Thyroid gland (tissue), 4 donors: ENCODE data around the gene MAP2K2. TPM values are rescaled to one million over a fixed set of nuclear protein-coding genes. Genes with fewer than 3 reads are reported as not detected.
"Not testable (repeated sequence)": the region's sequence is repeated elsewhere in the genome, so short reads cannot be mapped to it uniquely, and the experiment has no call there.

ENCODE experiments used
- DNase-seq, 2 donors: peaks; one replicate each; pipeline ENCODE4 v3.0.0-alpha.2; 2019
- H3K27ac ChIP-seq, 3 donors: fragments of 200-600 bp; sonication (generic); 1 replicate in 2 of 3; 2 replicates in 1 of 3; pipeline ENCODE4 v1.5.1; 2016 to 2019; ENCODE audit warnings: mild to moderate bottlenecking in 1 of 3, moderate library complexity in 1 of 3
- H3K27me3 ChIP-seq: fragments of 200-600 bp; sonication (generic); one replicate; pipeline ENCODE4 v1.5.1; 2019
- H3K36me3 ChIP-seq, 2 donors: fragments of 200-600 bp; sonication (generic); one replicate each; pipeline ENCODE4 v1.5.1; 2016 to 2019
- H3K4me1 ChIP-seq, 2 donors: fragments of 200-600 bp; sonication (generic); one replicate each; pipeline ENCODE4 v1.5.1; 2017 to 2019
- H3K4me3 ChIP-seq, 3 donors: fragments of 200-600 bp; sonication (generic); replicated peaks in 1 of 3; 1 replicate in 2 of 3; 2 replicates in 1 of 3; pipeline ENCODE4 v1.5.1; 2016; ENCODE audit warnings: mild to moderate bottlenecking in 1 of 3
- H3K9me3 ChIP-seq: fragments of 200-600 bp; sonication (generic); one replicate; pipeline ENCODE4 v1.5.1; 2017
- POLR2A ChIP-seq, 2 donors: fragments of 450-650 bp; IDR thresholded peaks; one replicate each; pipeline ENCODE4 v1.6.1; 2017; ENCODE audit warnings: antibody characterized with exemption in 2 of 2, mild to moderate bottlenecking in 2 of 2, moderate library complexity in 1 of 2
- WGBS, 2 donors: methylation state at CpG; one replicate each; pipeline ENCODE4 v1.1.5; 2017; 5-methylcytosine and 5-hydroxymethylcytosine counted together
- intact Hi-C: fragments of 100-400 bp; cut with DNase I; formaldehyde crosslinking; loops from one replicate; pipeline ENCODE4 v1.15.1; 2023
- total RNA-seq, 4 donors: library from RNA; depleted of rRNA; stranded (reverse); fragments of >200 nt; gene quantifications; one replicate each; pipeline ENCODE4 v1.2.3, GENCODE V29; 2016
- TF ChIP-seq, protein P1 (sequence below), 6 experiments: fragments of 200-600 bp in 3 of 6; fragments of 450-650 bp in 3 of 6; sonication (generic) in 3 of 6; IDR thresholded peaks; one replicate each; pipeline ENCODE4 v1.5.1; 2016 to 2019; ENCODE audit warnings: antibody characterized with exemption in 6 of 6, mild to moderate bottlenecking in 2 of 6, inconsistent platforms in 1 of 6, moderate library complexity in 1 of 6

MAP2K2 gene
- total RNA-seq, 4 donors from 2014 or later: 59.4 to 95.3 (median 81.8) TPM

DNA sequence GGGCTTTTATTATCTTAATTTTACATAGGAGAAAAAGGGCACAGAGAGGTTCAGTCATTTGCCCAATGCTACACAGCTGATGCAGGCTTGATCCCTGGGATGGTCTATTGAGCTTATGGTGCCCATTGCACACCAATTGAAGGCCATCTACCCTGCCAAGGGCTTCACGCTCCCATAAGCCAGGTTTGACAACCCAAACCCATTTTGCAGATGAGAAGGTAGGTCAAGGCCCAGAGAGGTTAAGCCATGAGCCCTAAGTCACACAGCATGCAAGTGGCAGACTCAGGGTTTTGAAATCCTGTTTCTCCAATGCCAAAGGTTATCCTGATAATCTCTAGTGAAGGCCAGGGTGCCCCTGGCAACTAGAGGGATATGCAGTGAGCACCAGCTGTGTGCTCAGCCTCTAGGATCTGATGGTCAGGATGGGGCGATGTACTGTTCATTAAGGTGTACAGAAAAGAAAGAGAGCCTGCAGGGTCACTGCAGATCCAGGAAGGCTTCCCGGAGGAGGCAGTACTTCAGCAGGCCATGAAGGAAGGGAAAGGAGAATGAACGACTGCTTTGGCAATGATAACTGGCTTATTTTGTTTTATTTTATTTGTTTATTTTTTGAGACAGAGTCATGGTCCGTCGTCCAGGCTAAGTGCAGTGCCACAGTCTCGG, 37.6 kb upstream of the MAP2K2 start:
- no peaks in the 10 kb centered on the region for H3K36me3 ChIP-seq
- no peaks in the 10 kb centered on the region for H3K4me1 ChIP-seq
- no peak overlapping the region for H3K4me3 ChIP-seq
- H3K9me3 ChIP-seq: no peaks in the 10 kb centered on the region
- intact Hi-C loops: no loop called here
- no peaks in the 10 kb centered on the region for H3K27me3 ChIP-seq
- no peak for DNase-seq
- WGBS, 2 donors: 66 to 67% methylated on average over 7 of the region's 7 CpGs
- TF ChIP-seq POLR2A (IDR thresholded peaks at IDR 0.05): no peak
- TF ChIP-seq, protein P1, sequence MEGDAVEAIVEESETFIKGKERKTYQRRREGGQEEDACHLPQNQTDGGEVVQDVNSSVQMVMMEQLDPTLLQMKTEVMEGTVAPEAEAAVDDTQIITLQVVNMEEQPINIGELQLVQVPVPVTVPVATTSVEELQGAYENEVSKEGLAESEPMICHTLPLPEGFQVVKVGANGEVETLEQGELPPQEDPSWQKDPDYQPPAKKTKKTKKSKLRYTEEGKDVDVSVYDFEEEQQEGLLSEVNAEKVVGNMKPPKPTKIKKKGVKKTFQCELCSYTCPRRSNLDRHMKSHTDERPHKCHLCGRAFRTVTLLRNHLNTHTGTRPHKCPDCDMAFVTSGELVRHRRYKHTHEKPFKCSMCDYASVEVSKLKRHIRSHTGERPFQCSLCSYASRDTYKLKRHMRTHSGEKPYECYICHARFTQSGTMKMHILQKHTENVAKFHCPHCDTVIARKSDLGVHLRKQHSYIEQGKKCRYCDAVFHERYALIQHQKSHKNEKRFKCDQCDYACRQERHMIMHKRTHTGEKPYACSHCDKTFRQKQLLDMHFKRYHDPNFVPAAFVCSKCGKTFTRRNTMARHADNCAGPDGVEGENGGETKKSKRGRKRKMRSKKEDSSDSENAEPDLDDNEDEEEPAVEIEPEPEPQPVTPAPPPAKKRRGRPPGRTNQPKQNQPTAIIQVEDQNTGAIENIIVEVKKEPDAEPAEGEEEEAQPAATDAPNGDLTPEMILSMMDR (IDR thresholded peaks at IDR 0.05): no peak
- no peak overlapping the region for H3K27ac ChIP-seq

GRCh38 chr19:4157971-4158370, 34.0 kb upstream of the MAP2K2 start:
- H3K27ac ChIP-seq, intact Hi-C loops, H3K9me3 ChIP-seq, DNase-seq, H3K4me3 ChIP-seq, H3K36me3 ChIP-seq, H3K4me1 ChIP-seq, H3K27me3 ChIP-seq: not testable (repeated sequence)
- WGBS, 2 donors: 82 to 100% methylated on average over 3 to 8 of the region's 8 CpGs

- 77 to 90% methylated on average over 4 to 5 of the region's 6 CpGs for WGBS, 2 donors
Measured at GRCh38 chr19:4157164-4157563, 33.2 kb upstream of the MAP2K2 start.

DNA sequence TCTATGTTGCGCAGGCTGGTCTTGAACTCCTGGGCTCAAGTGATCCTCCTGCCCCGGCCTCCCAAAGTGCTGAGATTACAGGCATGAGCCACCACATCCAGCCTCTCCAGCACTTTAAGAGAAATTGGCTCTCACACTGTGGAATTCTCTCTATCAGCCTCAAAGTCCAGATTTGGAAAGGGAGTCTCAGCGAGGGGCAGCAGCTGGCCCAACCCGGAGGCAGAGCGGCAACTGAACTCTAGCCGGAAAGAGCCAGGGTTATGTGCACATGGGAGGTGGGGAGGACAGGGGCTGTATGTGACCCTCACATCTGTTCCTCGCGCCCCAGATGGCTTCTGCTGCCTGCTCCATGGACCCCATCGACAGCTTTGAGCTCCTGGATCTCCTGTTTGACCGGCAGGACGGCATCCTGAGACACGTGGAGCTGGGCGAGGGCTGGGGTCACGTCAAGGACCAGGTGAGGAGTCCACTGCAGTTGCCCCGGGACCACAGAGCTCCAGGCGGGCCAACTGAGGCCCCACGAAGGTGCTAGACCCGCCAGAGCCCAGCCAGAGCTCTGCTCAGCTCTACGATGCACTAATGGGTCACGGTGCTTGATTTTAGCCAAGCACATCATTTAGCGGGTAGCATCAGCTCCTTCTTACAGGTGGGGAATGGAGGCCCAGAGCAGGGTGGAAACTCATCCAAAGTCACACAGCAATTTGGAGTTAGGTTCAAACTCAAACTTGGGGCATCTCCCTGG, 30.8 kb upstream of the MAP2K2 start:
- 71 to 72% methylated on average over 19 to 21 of the region's 21 CpGs for WGBS, 2 donors
- Histone ChIP-seq H3K36me3 (no peaks in the 10 kb centered on the region), H3K4me1 (peaks cover 0 to 3% of the 10 kb centered on the region in 2 donors), H3K4me3 (no peak overlapping the region), H3K27me3 (no peaks in the 10 kb centered on the region), H3K9me3 (no peaks in the 10 kb centered on the region), H3K27ac (no peak overlapping the region)
- no peak for TF ChIP-seq POLR2A (IDR thresholded peaks at IDR 0.05)
- intact Hi-C loops: no loop called here
- no peak for DNase-seq

More at GRCh38 chr19:4157164-4157563, 33.2 kb upstream of the MAP2K2 start:
- DNase-seq: no peak
- no peaks in the 10 kb centered on the region for H3K36me3 ChIP-seq
- no peaks in the 10 kb centered on the region for H3K4me1 ChIP-seq
- H3K27ac ChIP-seq: no peak overlapping the region
- intact Hi-C loops: no loop called here
- H3K27me3 ChIP-seq: no peaks in the 10 kb centered on the region
- H3K4me3 ChIP-seq: no peak overlapping the region
- H3K9me3 ChIP-seq: no peaks in the 10 kb centered on the region
- TF ChIP-seq, protein P1 (IDR thresholded peaks at IDR 0.05): no peak
- no peak for TF ChIP-seq POLR2A (IDR thresholded peaks at IDR 0.05)

GRCh38 chr19:4152241-4152998, 28.5 kb upstream of the MAP2K2 start:
- H3K4me3 ChIP-seq: no peak overlapping the region
- intact Hi-C loops: no loop called here
- WGBS, 2 donors: 78 to 82% methylated on average over 10 of the region's 10 CpGs
- no peaks in the 10 kb centered on the region for H3K36me3 ChIP-seq
- peaks cover 0 to 7% of the 10 kb centered on the region in 2 donors for H3K4me1 ChIP-seq
- no peak for DNase-seq
- no peaks in the 10 kb centered on the region for H3K9me3 ChIP-seq
- no peak overlapping the region for H3K27ac ChIP-seq
- TF ChIP-seq, protein P1 (IDR thresholded peaks at IDR 0.05): no peak
- no peak for TF ChIP-seq POLR2A (IDR thresholded peaks at IDR 0.05)
- H3K27me3 ChIP-seq: no peaks in the 10 kb centered on the region
